ENCODE results near the gene POU2AF1.

The POU2AF1 gene

GRCh38 chr11:111384494-111384893 lies 5.4 kb upstream of the POU2AF1 start:
- no peak for DNase-seq

- DNase-seq: no peak
These were observed 3.4 kb upstream of the POU2AF1 start for GRCh38 chr11:111382451-111382850.

- DNase-seq: no peak
These were observed 594 bp upstream of the POU2AF1 start for GRCh38 chr11:111379602-111380136.

GRCh38 chr11:111378185-111378860 lies 752 bp downstream of the POU2AF1 start:
- DNase-seq: no peak

GRCh38 chr11:111376181-111376871 lies 2.7 kb downstream of the POU2AF1 start:
- DNase-seq: no peak

GRCh38 chr11:111373590-111373989 lies 5.5 kb downstream of the POU2AF1 start:
- no peak for DNase-seq

- DNase-seq: no peak
These were observed 6.5 kb downstream of the POU2AF1 start for GRCh38 chr11:111372538-111372937.

- no peak for DNase-seq
These were observed 8.0 kb downstream of the POU2AF1 start for GRCh38 chr11:111370902-111371578.

- DNase-seq: no peak
These were observed 8.7 kb downstream of the POU2AF1 start for GRCh38 chr11:111370270-111370901.

- no peak for DNase-seq
These were observed 10.9 kb downstream of the POU2AF1 start for GRCh38 chr11:111368285-111368560.

GRCh38 chr11:111367411-111368284 lies 11.4 kb downstream of the POU2AF1 start:
- DNase-seq: no peak

GRCh38 chr11:111366560-111367410 lies 12.3 kb downstream of the POU2AF1 start:
- no peak for DNase-seq

- no peak for DNase-seq
These were observed 13.1 kb downstream of the POU2AF1 start for GRCh38 chr11:111365722-111366559.

GRCh38 chr11:111364503-111364902 lies 14.6 kb downstream of the POU2AF1 start:
- DNase-seq: no peak

- no peak for DNase-seq
These were observed 15.1 kb downstream of the POU2AF1 start for GRCh38 chr11:111363985-111364384.

- no peak for DNase-seq
These were observed 16.1 kb downstream of the POU2AF1 start for GRCh38 chr11:111362887-111363411.

GRCh38 chr11:111361874-111362273 lies 17.2 kb downstream of the POU2AF1 start:
- no peak for DNase-seq

GRCh38 chr11:111361052-111361801 lies 17.8 kb downstream of the POU2AF1 start:
- no peak for DNase-seq

Data from NCI-H1694 (cell line).